PC-3 (cell line): ENCODE data around the gene C15orf62. TPM values are rescaled to one million over a fixed set of nuclear protein-coding genes. Genes with fewer than 3 reads are reported as not detected.

Experiments
- ATAC-seq: fragments of 200-7000 bp; cut with Tn5 transposase; 2 replicates; pipeline ENCODE4 v1.9.1; 2020; ENCODE audit warnings: mild to moderate bottlenecking, moderate library complexity
- BruUV-seq: library from RNA; stranded (reverse); fragments of 400-500 nt; replicated peaks from 2 replicates; lab custom pipeline; 2021; lab: Mats Ljungman, UMichigan
- CTCF ChIA-PET: fragments of 300-600 bp; sonication (Branson Sonifier 250); formaldehyde crosslinking; loops from one replicate; lab custom pipeline; 2022; ENCODE audit warnings: antibody characterized with exemption; lab: Charles Lee
- POLR2A ChIA-PET: fragments of 300-600 bp; sonication (Branson Sonifier 250); formaldehyde crosslinking; loops from one replicate; lab custom pipeline; 2022; ENCODE audit warnings: antibody characterized with exemption; ENCODE audit not compliant: unreplicated experiment; lab: Charles Lee
- DNase-seq: peaks from one replicate; pipeline ENCODE4 v3.0.0-alpha.2; 2015
- H2AFZ ChIP-seq: fragments of 300-600 bp; sonication (generic); 2 replicates; pipeline ENCODE4 v1.6.0; 2016; ENCODE audit warnings: antibody characterized with exemption, low read length
- H3F3A ChIP-seq: fragments of 300-600 bp; sonication (generic); one replicate; pipeline ENCODE4 v1.6.0; 2017; ENCODE audit warnings: antibody characterized with exemption, low read length, control low read depth, mild to moderate bottlenecking; ENCODE audit not compliant: unreplicated experiment
- H3K27ac ChIP-seq: fragments of 300-600 bp; sonication (generic); 2 replicates; pipeline ENCODE4 v1.5.1; 2016; ENCODE audit warnings: mild to moderate bottlenecking, low read length
- H3K27me3 ChIP-seq: fragments of 300-600 bp; sonication (generic); 2 replicates; pipeline ENCODE4 v1.6.1; 2016; ENCODE audit warnings: low read length, mixed read lengths
- H3K36me3 ChIP-seq: fragments of 300-600 bp; sonication (generic); 2 replicates; pipeline ENCODE4 v1.6.1; 2016; ENCODE audit warnings: low read depth, mixed run types, low read length, mixed read lengths
- H3K4me1 ChIP-seq: fragments of 300-600 bp; sonication (generic); 2 replicates; pipeline ENCODE4 v1.5.1; 2016; ENCODE audit warnings: low read length; ENCODE audit not compliant: insufficient read depth
- H3K4me2 ChIP-seq: fragments of 300-600 bp; sonication (generic); 2 replicates; pipeline ENCODE4 v1.6.0; 2016; ENCODE audit warnings: low read length
- H3K4me3 ChIP-seq: fragments of 300-600 bp; sonication (generic); 2 replicates; pipeline ENCODE4 v1.5.1; 2016; ENCODE audit warnings: mild to moderate bottlenecking, low read length, mixed read lengths
- H3K79me2 ChIP-seq: fragments of 300-600 bp; sonication (generic); 2 replicates; pipeline ENCODE4 v1.6.1; 2017; ENCODE audit warnings: low read length, mixed read lengths
- H3K9ac ChIP-seq: fragments of 300-600 bp; sonication (generic); 2 replicates; pipeline ENCODE4 v1.6.0; 2016; ENCODE audit warnings: mild to moderate bottlenecking, low read length
- H3K9me2 ChIP-seq: fragments of 300-600 bp; sonication (generic); replicated peaks from 2 replicates; pipeline ENCODE4 v1.6.1; 2016; ENCODE audit warnings: mixed run types, low read length, mixed read lengths
- H3K9me3 ChIP-seq: fragments of 300-600 bp; sonication (generic); 2 replicates; pipeline ENCODE4 v1.6.1; 2016; ENCODE audit warnings: low read length, mixed read lengths
- H4K20me1 ChIP-seq: fragments of 300-600 bp; sonication (generic); 2 replicates; pipeline ENCODE4 v1.6.1; 2016; ENCODE audit warnings: low read length, mixed read lengths
- CTCF ChIP-seq: fragments of 300-600 bp; sonication (generic); conservative IDR thresholded peaks from 2 replicates; pipeline ENCODE4 v1.5.1; 2017; ENCODE audit warnings: antibody characterized with exemption, low read depth, mild to moderate bottlenecking, low read length
- EZH2 ChIP-seq: fragments of 300-600 bp; sonication (generic); IDR thresholded peaks from one replicate; pipeline ENCODE4 v1.6.1; 2017; ENCODE audit warnings: antibody characterized with exemption, mild to moderate bottlenecking, low read length; ENCODE audit not compliant: unreplicated experiment
- EZH2phosphoT487 ChIP-seq: fragments of 300-600 bp; sonication (generic); IDR thresholded peaks from 2 replicates; pipeline ENCODE4 v1.6.1; 2018; ENCODE audit warnings: mild to moderate bottlenecking, antibody characterized with exemption, low read length, borderline replicate concordance
- intact Hi-C: fragments of 100-400 bp; cut with micrococcal nuclease; formaldehyde crosslinking; loops from 2 replicates; pipeline ENCODE4 v1.9.0; 2023
- total RNA-seq: library from RNA; depleted of rRNA; stranded (reverse); fragments of >200 nt; gene quantifications from 2 replicates; pipeline ENCODE4 v1.2.3, GENCODE V29; 2014

Gene C15orf62
- total RNA-seq, 1 experiment from 2014 or later: 1.5 TPM

- BruUV-seq: no TSS peak
- Histone ChIP-seq H3K27me3 (no peaks in the 10 kb centered on the region), H3F3A (peaks cover 6% of the 10 kb centered on the region), H3K79me2 (no peaks in the 10 kb centered on the region), H3K27ac (no peak overlapping the region), H3K9me2 (no peaks in the 10 kb centered on the region), H3K4me3 (no peak overlapping the region), H2AFZ (no peak overlapping the region), H3K36me3 (peaks cover 58% of the 10 kb centered on the region), H3K9me3 (no peaks in the 10 kb centered on the region), H3K4me2 (no peak overlapping the region), H3K9ac (no peak overlapping the region), H3K4me1 (peaks cover 18% of the 10 kb centered on the region), H4K20me1 (no peaks in the 10 kb centered on the region)
- POLR2A ChIA-PET: no interaction called here
- CTCF ChIA-PET: interaction anchor here (0.5 to 0.9 kb wide), 2 partner anchors 167 to 192 kb away, joined by 3 to 10 read pairs; no protein-coding TSS in a partner anchor
- no peak for TF ChIP-seq EZH2phosphoT487
- no peak for TF ChIP-seq CTCF
- no peak for TF ChIP-seq EZH2
- DNase-seq (no peak), ATAC-seq (no peak)
- intact Hi-C loops: no loop called here
These were observed 30.7 kb upstream of the C15orf62 start for GRCh38 chr15:40739047-40739446.

GRCh38 chr15:40739854-40740253 is 29.9 kb upstream of the C15orf62 start:
- ATAC-seq (no peak), DNase-seq (no peak)
- Histone ChIP-seq H3F3A (peaks cover 6% of the 10 kb centered on the region), H3K9ac (no peak overlapping the region), H3K27me3 (no peaks in the 10 kb centered on the region), H3K9me3 (no peaks in the 10 kb centered on the region), H3K27ac (no peak overlapping the region), H3K4me2 (no peak overlapping the region), H3K4me3 (no peak overlapping the region), H3K4me1 (peaks cover 18% of the 10 kb centered on the region), H3K36me3 (peaks cover 57% of the 10 kb centered on the region), H4K20me1 (no peaks in the 10 kb centered on the region), H3K79me2 (no peaks in the 10 kb centered on the region; the same call in 1 of the 2 replicates), H2AFZ (no peak overlapping the region), H3K9me2 (no peaks in the 10 kb centered on the region)
- no TSS peak for BruUV-seq
- intact Hi-C loops: no loop called here
- POLR2A ChIA-PET: no interaction called here
- CTCF ChIA-PET: interaction anchor here (0.6 to 0.9 kb wide), 2 partner anchors 45 to 166 kb away, joined by 3 to 4 read pairs; partner anchors contain the start of gene RAD51
- TF ChIP-seq CTCF: peak; percentile 13; the same call in 1 of the 2 replicates
- no peak for TF ChIP-seq EZH2phosphoT487

- CTCF ChIA-PET: interaction anchor here (0.5 kb wide), 1 partner anchor 19 kb away, joined by 6 read pairs; no protein-coding TSS in a partner anchor
- H3K4me2 ChIP-seq: no peak overlapping the region
- H3K79me2 ChIP-seq: peaks cover 9% of the 10 kb centered on the region; the same call in 1 of the 2 replicates
- H3F3A ChIP-seq: peaks cover 3% of the 10 kb centered on the region
- no peaks in the 10 kb centered on the region for H3K27me3 ChIP-seq
- H2AFZ ChIP-seq: no peak overlapping the region
- peaks cover 5% of the 10 kb centered on the region for H3K4me1 ChIP-seq
- DNase-seq (no peak), ATAC-seq (no peak)
- no peak overlapping the region for H3K27ac ChIP-seq
- peaks cover 41% of the 10 kb centered on the region; the same call in 1 of the 2 replicates for H3K36me3 ChIP-seq
- no peak for TF ChIP-seq EZH2phosphoT487
- no peak for TF ChIP-seq EZH2
- TF ChIP-seq CTCF: no peak
- POLR2A ChIA-PET: no interaction called here
- BruUV-seq: no TSS peak
- H4K20me1 ChIP-seq: no peaks in the 10 kb centered on the region
- H3K9me3 ChIP-seq: no peaks in the 10 kb centered on the region
- H3K9me2 ChIP-seq: no peaks in the 10 kb centered on the region
- no peak overlapping the region for H3K9ac ChIP-seq
- intact Hi-C loops: no loop called here
- no peak overlapping the region for H3K4me3 ChIP-seq
These were observed 26.3 kb upstream of the C15orf62 start for GRCh38 chr15:40743485-40743901.
